Naive thymus-derived CD4-positive, alpha-beta T cell (primary cell): ENCODE data around the gene SLC2A1. TPM values are rescaled to one million over a fixed set of nuclear protein-coding genes. Genes with fewer than 3 reads are reported as not detected.
"Not testable (repeated sequence)": the region's sequence is repeated elsewhere in the genome, so short reads cannot be mapped to it uniquely, and the experiment has no call there.

Experiments used
- ATAC-seq: fragments of 150-1000 bp; cut with Tn5 transposase; 2 replicates; pipeline ENCODE4 v1.10.0; 2021; ENCODE audit warnings: mild to moderate bottlenecking, moderate library complexity
- CTCF ChIA-PET: fragments of 350-600 bp; sonication (Branson Sonifier 250); formaldehyde crosslinking; loops from one replicate; lab custom pipeline; 2021; ENCODE audit warnings: antibody characterized with exemption; lab: Charles Lee
- POLR2A ChIA-PET: fragments of 350-600 bp; sonication (Branson Sonifier 250); formaldehyde crosslinking; loops from one replicate; lab custom pipeline; 2021; ENCODE audit warnings: antibody characterized with exemption, inconsistent platforms; lab: Charles Lee
- DNase-seq, 9 donors: peaks; one replicate each; pipeline versions ENCODE4 v3.0.0 to v3.0.0-alpha.2; 2020 to 2022; ENCODE audit warnings: mixed read lengths in 1 of 9
- H3K27ac ChIP-seq: one replicate; pipeline ENCODE4 v1.7.0; 2013; ENCODE audit warnings: mild to moderate bottlenecking, low read depth, low read length, moderate library complexity
- H3K27me3 ChIP-seq, 2 donors: one replicate each; pipeline ENCODE4 v1.7.0; 2013; ENCODE audit warnings: low read length in 2 of 2, mild to moderate bottlenecking in 2 of 2, moderate library complexity in 2 of 2; ENCODE audit not compliant: control insufficient read depth in 2 of 2, insufficient read depth in 2 of 2
- H3K36me3 ChIP-seq, 3 experiments: 1 replicate in 2 of 3; 2 replicates in 1 of 3; pipeline ENCODE4 v1.7.0; 2013; ENCODE audit warnings: low read length in 3 of 3, mild to moderate bottlenecking in 3 of 3, moderate library complexity in 1 of 3; ENCODE audit not compliant: insufficient read depth in 3 of 3, control insufficient read depth in 2 of 3
- H3K4me1 ChIP-seq, 2 donors: one replicate each; pipeline ENCODE4 v1.7.0; 2013; ENCODE audit warnings: low read length in 2 of 2, mild to moderate bottlenecking in 2 of 2, moderate library complexity in 1 of 2; ENCODE audit not compliant: control insufficient read depth in 2 of 2, insufficient read depth in 2 of 2
- H3K4me3 ChIP-seq: 2 replicates; pipeline ENCODE4 v1.7.0; 2013; ENCODE audit warnings: mild to moderate bottlenecking, low read length
- H3K9me3 ChIP-seq, 3 experiments: 1 replicate in 2 of 3; 2 replicates in 1 of 3; pipeline ENCODE4 v1.7.0; 2013; ENCODE audit warnings: low read length in 3 of 3; ENCODE audit not compliant: control insufficient read depth in 2 of 3
- H3K27ac Mint-ChIP-seq, 9 donors: one replicate each; pipeline ENCODE4 v1.8.0; 2020 to 2022; ENCODE audit warnings: mixed read lengths in 9 of 9, mild to moderate bottlenecking in 8 of 9, moderate library complexity in 5 of 9, inconsistent platforms in 2 of 9
- H3K27me3 Mint-ChIP-seq, 5 donors: one replicate each; pipeline ENCODE4 v1.8.0; 2021 to 2022; ENCODE audit warnings: mixed read lengths in 5 of 5, mild to moderate bottlenecking in 1 of 5
- H3K36me3 Mint-ChIP-seq, 5 donors: one replicate each; pipeline ENCODE4 v1.8.0; 2020 to 2022; ENCODE audit warnings: mixed read lengths in 5 of 5, mild to moderate bottlenecking in 3 of 5, inconsistent platforms in 1 of 5
- H3K4me1 Mint-ChIP-seq, 7 donors: one replicate each; pipeline ENCODE4 v1.8.0; 2020 to 2022; ENCODE audit warnings: mixed read lengths in 7 of 7, mild to moderate bottlenecking in 3 of 7, inconsistent platforms in 1 of 7
- H3K4me3 Mint-ChIP-seq, 10 donors: one replicate each; pipeline ENCODE4 v1.8.0; 2020 to 2022; ENCODE audit warnings: mild to moderate bottlenecking in 10 of 10, mixed read lengths in 10 of 10, moderate library complexity in 6 of 10, inconsistent platforms in 2 of 10
- H3K9me3 Mint-ChIP-seq, 11 donors: one replicate each; pipeline ENCODE4 v1.8.0; 2020 to 2022; ENCODE audit warnings: mixed read lengths in 11 of 11, mild to moderate bottlenecking in 4 of 11, inconsistent platforms in 1 of 11, moderate library complexity in 1 of 11
- intact Hi-C, 2 donors: fragments of 100-400 bp; cut with micrococcal nuclease; formaldehyde crosslinking; loops; one replicate each; pipeline ENCODE4 v1.15.1; 2023
- polyA plus RNA-seq, 2 donors: library from polyadenylated mRNA; unstranded; fragments of 300-500 nt; fragmentation: Illumina TruSeq; gene quantifications; one replicate each; pipeline ENCODE4 v1.2.3, GENCODE V29; 2021
- total RNA-seq, 6 experiments: library from RNA in 5 of 6; stranded (reverse) in 5 of 6; gene quantifications; 1 replicate in 5 of 6; 2 replicates in 1 of 6; pipeline ENCODE4 v1.2.3 and lab custom pipeline; 2021 to 2026

Gene SLC2A1
- total and polyA plus RNA-seq, 7 experiments from 2014 or later: 16.6 to 123 (median 45.5) TPM

GRCh38 chr1:42899960-42900359, 58.7 kb downstream of the SLC2A1 start:
- H3K4me3 ChIP-seq, intact Hi-C loops, DNase-seq, H3K4me1 Mint-ChIP-seq, H3K9me3 ChIP-seq, H3K4me1 ChIP-seq, H3K36me3 ChIP-seq, H3K27me3 ChIP-seq, CTCF ChIA-PET, POLR2A ChIA-PET, H3K4me3 Mint-ChIP-seq, ATAC-seq, H3K27ac ChIP-seq: not testable (repeated sequence)
- H3K9me3 Mint-ChIP-seq: peaks cover 0 to 27% (median 16%) of the 10 kb centered on the region in 11 donors
- peaks cover 2 to 10% (median 5%) of the 10 kb centered on the region in 5 donors for H3K36me3 Mint-ChIP-seq
- peak overlapping the region in 1 of 9 donors; percentile 16 for H3K27ac Mint-ChIP-seq
- H3K27me3 Mint-ChIP-seq: peaks cover 0 to 40% (median 14%) of the 10 kb centered on the region in 5 donors

- no peak for ATAC-seq
- Mint-ChIP-seq H3K4me1 (no peaks in the 10 kb centered on the region), H3K36me3 (no peaks in the 10 kb centered on the region), H3K9me3 (peaks cover 0 to 6% (median 0%) of the 10 kb centered on the region in 11 donors), H3K27ac (no peak overlapping the region), H3K4me3 (no peak overlapping the region), H3K27me3 (peaks cover 0 to 21% (median 0%) of the 10 kb centered on the region in 5 donors)
- no peak overlapping the region for H3K4me3 ChIP-seq
- H3K4me1 ChIP-seq: no peaks in the 10 kb centered on the region
- H3K36me3 ChIP-seq: no peaks in the 10 kb centered on the region
- no peak for DNase-seq
- intact Hi-C loops: no loop called here
- H3K27ac ChIP-seq: no peak overlapping the region
- ChIA-PET CTCF (interaction anchor here (0.7 to 1.0 kb wide), 2 partner anchors 182 to 334 kb away, joined by 3 to 4 read pairs; no protein-coding TSS in a partner anchor), POLR2A (no interaction called here)
- no peaks in the 10 kb centered on the region for H3K9me3 ChIP-seq
- H3K27me3 ChIP-seq: no peaks in the 10 kb centered on the region
Observed at GRCh38 chr1:42891465-42892138, 67.1 kb downstream of the SLC2A1 start.

GRCh38 chr1:42889264-42889663, 69.4 kb downstream of the SLC2A1 start:
- Mint-ChIP-seq H3K4me1 (no peaks in the 10 kb centered on the region), H3K36me3 (no peaks in the 10 kb centered on the region), H3K4me3 (no peak overlapping the region), H3K27ac (no peak overlapping the region), H3K9me3 (no peaks in the 10 kb centered on the region), H3K27me3 (peaks cover 4 to 7% (median 4%) of the 10 kb centered on the region in 5 donors)
- intact Hi-C loops: no loop called here
- H3K4me1 ChIP-seq: no peaks in the 10 kb centered on the region
- DNase-seq (no peak), ATAC-seq (no peak)
- POLR2A ChIA-PET: no interaction called here
- H3K4me3 ChIP-seq: no peak overlapping the region
- H3K9me3 ChIP-seq: no peaks in the 10 kb centered on the region
- no peaks in the 10 kb centered on the region for H3K27me3 ChIP-seq
- no peaks in the 10 kb centered on the region for H3K36me3 ChIP-seq
- CTCF ChIA-PET: interaction anchor here (0.7 kb wide), 1 partner anchor 574 kb away, joined by 3 read pairs; no protein-coding TSS in a partner anchor
- no peak overlapping the region for H3K27ac ChIP-seq

GRCh38 chr1:42888013-42888633, 70.5 kb downstream of the SLC2A1 start:
- H3K9me3 Mint-ChIP-seq: no peaks in the 10 kb centered on the region
- H3K4me1 Mint-ChIP-seq: no peaks in the 10 kb centered on the region
- Histone ChIP-seq H3K9me3 (no peaks in the 10 kb centered on the region), H3K36me3 (no peaks in the 10 kb centered on the region), H3K4me3 (no peak overlapping the region), H3K4me1 (no peaks in the 10 kb centered on the region), H3K27ac (no peak overlapping the region), H3K27me3 (no peaks in the 10 kb centered on the region)
- no peak for DNase-seq
- no peak for ATAC-seq
- POLR2A ChIA-PET: no interaction called here
- CTCF ChIA-PET: no interaction called here
- intact Hi-C loops: no loop called here
- no peak overlapping the region for H3K27ac Mint-ChIP-seq
- peaks cover 4 to 8% (median 5%) of the 10 kb centered on the region in 5 donors for H3K27me3 Mint-ChIP-seq
- H3K4me3 Mint-ChIP-seq: no peak overlapping the region
- H3K36me3 Mint-ChIP-seq: no peaks in the 10 kb centered on the region

- Histone ChIP-seq H3K36me3 (no peaks in the 10 kb centered on the region), H3K4me3 (no peak overlapping the region), H3K27me3 (no peaks in the 10 kb centered on the region), H3K9me3 (no peaks in the 10 kb centered on the region), H3K27ac (no peak overlapping the region), H3K4me1 (no peaks in the 10 kb centered on the region)
- H3K4me1 Mint-ChIP-seq: no peaks in the 10 kb centered on the region
- ChIA-PET CTCF (interaction anchor here (0.6 kb wide), 1 partner anchor 25 kb away, joined by 3 read pairs; no protein-coding TSS in a partner anchor), POLR2A (no interaction called here)
- DNase-seq: no peak
- H3K27ac Mint-ChIP-seq: no peak overlapping the region
- no peak overlapping the region for H3K4me3 Mint-ChIP-seq
- no peak for ATAC-seq
- intact Hi-C loops: no loop called here
- no peaks in the 10 kb centered on the region for H3K36me3 Mint-ChIP-seq
- no peaks in the 10 kb centered on the region for H3K9me3 Mint-ChIP-seq
- H3K27me3 Mint-ChIP-seq: peaks cover 4 to 7% (median 5%) of the 10 kb centered on the region in 5 donors
Observed at GRCh38 chr1:42887366-42887765, 71.3 kb downstream of the SLC2A1 start.

- H3K4me3 Mint-ChIP-seq: no peak overlapping the region
- H3K4me1 Mint-ChIP-seq: no peaks in the 10 kb centered on the region
- H3K27ac Mint-ChIP-seq: no peak overlapping the region
- intact Hi-C loops: no loop called here
- no peaks in the 10 kb centered on the region for H3K9me3 ChIP-seq
- no peaks in the 10 kb centered on the region for H3K4me1 ChIP-seq
- ATAC-seq (no peak), DNase-seq (no peak)
- H3K9me3 Mint-ChIP-seq: no peaks in the 10 kb centered on the region
- H3K36me3 ChIP-seq: no peaks in the 10 kb centered on the region
- H3K27me3 Mint-ChIP-seq: peaks cover 4 to 5% (median 4%) of the 10 kb centered on the region in 5 donors
- POLR2A ChIA-PET: no interaction called here
- no peak overlapping the region for H3K4me3 ChIP-seq
- H3K36me3 Mint-ChIP-seq: no peaks in the 10 kb centered on the region
- CTCF ChIA-PET: no interaction called here
- no peaks in the 10 kb centered on the region for H3K27me3 ChIP-seq
- no peak overlapping the region for H3K27ac ChIP-seq
Observed at GRCh38 chr1:42886800-42887199, 71.9 kb downstream of the SLC2A1 start.
